Measurements from ENCODE around the gene SETD2.

The SETD2 gene

GRCh38 chr3:46994801-46995731, 168.8 kb downstream of the SETD2 start:
- TF ChIP-seq CTCF (conservative IDR thresholded peaks at IDR 0.05; ENCODE audit: low read depth), result no peak
- ChIA-PET POLR2A (ENCODE audit: low non-redundant PET) (no interaction called here), CTCF (no interaction called here)
- DNase-seq (ENCODE audit: low spot score), result no peak
- H3K27ac ChIP-seq, result peak overlapping the region; percentile 36; the same call in 1 of the 2 replicates

GRCh38 chr3:46993986-46994385, 169.9 kb downstream of the SETD2 start:
- ChIA-PET CTCF (no interaction called here), POLR2A (ENCODE audit: low non-redundant PET) (no interaction called here)
- no peak for DNase-seq (ENCODE audit: low spot score)
- H3K27ac ChIP-seq, result no peak overlapping the region
- no peak for TF ChIP-seq CTCF (conservative IDR thresholded peaks at IDR 0.05; ENCODE audit: low read depth)

- no peak overlapping the region for H3K27ac ChIP-seq
- no peak for TF ChIP-seq CTCF (conservative IDR thresholded peaks at IDR 0.05; ENCODE audit: low read depth)
- DNase-seq (ENCODE audit: low spot score), result no peak
- ChIA-PET POLR2A (ENCODE audit: low non-redundant PET) (no interaction called here), CTCF (interaction anchor here (1.2 kb wide), 1 partner anchor 72 kb away, joined by 3 read pairs; no protein-coding TSS in a partner anchor)
Observed at GRCh38 chr3:46993292-46993691, 170.6 kb downstream of the SETD2 start.

GRCh38 chr3:46992231-46992630, 171.7 kb downstream of the SETD2 start:
- peak overlapping the region; percentile 9; the same call in 1 of the 2 replicates for H3K27ac ChIP-seq
- ChIA-PET CTCF (interaction anchor here (1.2 kb wide), 1 partner anchor 71 kb away, joined by 3 read pairs; no protein-coding TSS in a partner anchor), POLR2A (ENCODE audit: low non-redundant PET) (no interaction called here)
- DNase-seq (ENCODE audit: low spot score), result no peak
- no peak for TF ChIP-seq CTCF (conservative IDR thresholded peaks at IDR 0.05; ENCODE audit: low read depth)

GRCh38 chr3:46991406-46992165, 172.3 kb downstream of the SETD2 start:
- ChIA-PET CTCF (interaction anchor here (1.2 kb wide), 1 partner anchor 71 kb away, joined by 3 read pairs; no protein-coding TSS in a partner anchor), POLR2A (ENCODE audit: low non-redundant PET) (no interaction called here)
- DNase-seq (ENCODE audit: low spot score), result no peak
- peak overlapping the region; percentile 9; the same call in 1 of the 2 replicates for H3K27ac ChIP-seq
- no peak for TF ChIP-seq CTCF (conservative IDR thresholded peaks at IDR 0.05; ENCODE audit: low read depth)

- no peak overlapping the region for H3K27ac ChIP-seq
- TF ChIP-seq CTCF (conservative IDR thresholded peaks at IDR 0.05; ENCODE audit: low read depth), result no peak
- DNase-seq (ENCODE audit: low spot score), result no peak
- ChIA-PET CTCF (no interaction called here), POLR2A (ENCODE audit: low non-redundant PET) (no interaction called here)
Observed at GRCh38 chr3:46990573-46991374, 173.1 kb downstream of the SETD2 start.
